Measurements from ENCODE around the gene FEZ2.

Gene FEZ2

DNA sequence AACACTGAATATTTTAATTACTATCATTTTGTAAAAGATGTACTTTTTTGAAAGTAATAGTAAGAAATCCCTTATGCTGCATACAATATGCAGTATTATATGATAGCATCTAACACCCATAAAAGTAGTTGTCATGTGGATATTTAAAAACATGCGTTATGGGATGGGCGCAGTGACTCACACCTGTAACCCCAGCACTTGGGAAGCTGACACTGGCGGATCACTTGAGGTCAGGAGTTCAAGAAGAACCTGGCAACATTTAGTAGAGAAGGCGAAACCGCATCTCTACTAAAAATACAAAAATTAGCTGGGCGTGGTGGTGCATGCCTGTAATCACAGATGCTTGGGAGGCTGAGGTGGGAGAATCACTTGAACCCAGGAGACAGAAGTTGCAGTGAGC lies 88.9 kb downstream of the FEZ2 start:
- Histone ChIP-seq H3K27ac (ENCODE audit: low read depth, low read length) (no peak overlapping the region), H3K9me3 (ENCODE audit: insufficient read depth, low read depth, low read length) (no peaks in the 10 kb centered on the region), H3K27me3 (ENCODE audit: insufficient read depth, low read length) (no peaks in the 10 kb centered on the region), H3K4me3 (ENCODE audit: low read length) (no peak overlapping the region), H3K9ac (ENCODE audit: low read depth, low read length) (no peak overlapping the region), H3K4me1 (ENCODE audit: insufficient read depth, low read length) (peaks cover 5% of the 10 kb centered on the region; the same call in 1 of the 2 replicates), H3K36me3 (ENCODE audit: insufficient read depth, low read length) (peaks cover 74% of the 10 kb centered on the region)
- 95% methylated on average over 6 of the region's 6 CpGs for WGBS

DNA sequence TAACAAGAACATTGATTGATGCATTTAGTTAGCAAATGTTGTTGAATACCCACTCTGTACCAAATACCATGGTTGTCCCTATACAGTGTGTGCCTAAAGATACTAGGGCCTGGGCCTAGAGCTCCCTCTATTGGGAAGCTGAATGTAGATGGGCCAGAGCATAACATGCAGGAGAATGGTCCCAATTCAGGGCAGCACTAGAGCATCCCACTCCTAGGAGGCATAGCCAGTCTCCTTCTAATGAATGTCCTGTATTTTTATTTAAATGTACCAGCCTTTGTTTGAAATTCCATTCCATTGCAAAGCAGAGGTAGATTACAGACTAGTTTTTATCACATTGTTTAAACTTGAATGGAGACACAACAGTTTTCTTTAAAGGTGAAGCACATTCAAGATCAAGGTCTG lies 90.6 kb downstream of the FEZ2 start:
- Histone ChIP-seq H3K4me3 (ENCODE audit: low read length) (no peak overlapping the region), H3K4me1 (ENCODE audit: insufficient read depth, low read length) (peaks cover 5% of the 10 kb centered on the region; the same call in 1 of the 2 replicates), H3K27ac (ENCODE audit: low read depth, low read length) (peak overlapping the region; percentile 63; the same call in 1 of the 2 replicates), H3K9ac (ENCODE audit: low read depth, low read length) (no peak overlapping the region), H3K9me3 (ENCODE audit: insufficient read depth, low read depth, low read length) (no peaks in the 10 kb centered on the region), H3K27me3 (ENCODE audit: insufficient read depth, low read length) (no peaks in the 10 kb centered on the region), H3K36me3 (ENCODE audit: insufficient read depth, low read length) (peaks cover 64% of the 10 kb centered on the region)

Measured in HUES64 (cell line).